DMS 273 treated with DMSO at 0.1 percent for 48 hours (cell line): ENCODE results near the gene ARHGAP19.
"Not testable (repeated sequence)": the region's sequence is repeated elsewhere in the genome, so short reads cannot be mapped to it uniquely, and the experiment has no call there.

ENCODE experiments used
- DNase-seq: peaks from one replicate; lab custom pipeline; 2025; lab: John Stamatoyannopoulos, UW

ARHGAP19 gene

GRCh38 chr10:97321032-97321803, 28.8 kb upstream of the ARHGAP19 start:
- DNase-seq: no peak

- no peak for DNase-seq
Observed at GRCh38 chr10:97320480-97321031, 28.1 kb upstream of the ARHGAP19 start.

GRCh38 chr10:97319671-97320479, 27.4 kb upstream of the ARHGAP19 start:
- DNase-seq: no peak

GRCh38 chr10:97318772-97319651, 26.6 kb upstream of the ARHGAP19 start, which contains the start of gene FRAT1:
FRAT1 (plus strand) TSS chr10:97319271; CDS start chr10:97319454, 183 bp downstream.
- DNase-seq: peak; percentile 59

- DNase-seq: no peak
Observed at GRCh38 chr10:97314671-97315070, 22.2 kb upstream of the ARHGAP19 start.

GRCh38 chr10:97312897-97313296, 20.5 kb upstream of the ARHGAP19 start:
- no peak for DNase-seq

GRCh38 chr10:97311111-97311626, 18.7 kb upstream of the ARHGAP19 start:
- DNase-seq: no peak

GRCh38 chr10:97307866-97308780, 15.7 kb upstream of the ARHGAP19 start:
- DNase-seq: no peak

GRCh38 chr10:97307441-97307840, 15.0 kb upstream of the ARHGAP19 start:
- DNase-seq: no peak

GRCh38 chr10:97302088-97302791, 9.8 kb upstream of the ARHGAP19 start:
- no peak for DNase-seq

GRCh38 chr10:97300980-97301379, 8.5 kb upstream of the ARHGAP19 start:
- no peak for DNase-seq

- no peak for DNase-seq
Observed at GRCh38 chr10:97298223-97298571, 5.8 kb upstream of the ARHGAP19 start.

GRCh38 chr10:97297556-97298222, 5.3 kb upstream of the ARHGAP19 start:
- DNase-seq: no peak

GRCh38 chr10:97292862-97293198, 393 bp upstream of the ARHGAP19 start:
- no peak for DNase-seq

GRCh38 chr10:97291357-97292096, 910 bp downstream of the ARHGAP19 start:
- DNase-seq: no peak

GRCh38 chr10:97290576-97291356, 1.7 kb downstream of the ARHGAP19 start:
- not testable (repeated sequence) for DNase-seq

- DNase-seq: not testable (repeated sequence)
Observed at GRCh38 chr10:97290076-97290475, 2.4 kb downstream of the ARHGAP19 start.

- no peak for DNase-seq
Observed at GRCh38 chr10:97280783-97281182, 11.7 kb downstream of the ARHGAP19 start.
